ENCODE measurements around the gene CYTH4. TPM values are rescaled to one million over a fixed set of nuclear protein-coding genes. Genes with fewer than 3 reads are reported as not detected.

CYTH4 gene
- total RNA-seq, 2 experiments from 2014 or later: 20.6 to 28.1 TPM

GRCh38 chr22:37281646-37282384, 493 bp upstream of the CYTH4 start:
- H3K4me2 ChIP-seq (ENCODE audit: low read length): peak overlapping the region; percentile 91
- no peaks in the 10 kb centered on the region; the same call in 1 of the 2 replicates for H3K36me3 ChIP-seq (ENCODE audit: insufficient read depth, low read length)
- ChIA-PET CTCF (ENCODE audit: unreplicated experiment) (no interaction called here), POLR2A (interaction anchor here (0.6 kb wide), 1 partner anchor 849 kb away, joined by 3 read pairs; no protein-coding TSS in a partner anchor)
- no peaks in the 10 kb centered on the region for H4K20me1 ChIP-seq (ENCODE audit: insufficient read depth, low read length)
- H3K27ac ChIP-seq (ENCODE audit: low read depth, low read length, poor library complexity, severe bottlenecking): peak overlapping the region; percentile 89
- peaks cover 10% of the 10 kb centered on the region; the same call in 1 of the 2 replicates for H3K79me2 ChIP-seq (ENCODE audit: insufficient read depth, low read depth, low read length)
- no TSS peak for BruUV-seq (replicated peaks)
- intact Hi-C loops (cut with micrococcal nuclease; ENCODE audit: unreplicated experiment): loop anchor here (1.0 kb wide), 1 partner anchor 8 kb away; no protein-coding TSS in a partner anchor
- no peak for DNase-seq (ENCODE audit: low spot score)
- H3K4me1 ChIP-seq (ENCODE audit: insufficient read depth, low read length, poor library complexity, severe bottlenecking): peaks cover 63% of the 10 kb centered on the region
- no peaks in the 10 kb centered on the region for H3K9me2 ChIP-seq (ENCODE audit: insufficient read depth, low read length)
- peak overlapping the region; percentile 80 for H3K4me3 ChIP-seq (ENCODE audit: low read depth, low read length, poor library complexity, severe bottlenecking)
- H3K9me3 ChIP-seq (ENCODE audit: low read length): no peaks in the 10 kb centered on the region
- TF ChIP-seq CTCF (conservative IDR thresholded peaks at IDR 0.05; ENCODE audit: low read length) (no peak), EZH2phosphoT487 (IDR thresholded peaks at IDR 0.05; ENCODE audit: borderline replicate concordance, low read depth, low read length) (no peak)
- H2AFZ ChIP-seq (ENCODE audit: low read length): peak overlapping the region; percentile 74; the same call in 1 of the 2 replicates

- no TSS peak for BruUV-seq (replicated peaks)
- H3K4me3 ChIP-seq (ENCODE audit: low read depth, low read length, poor library complexity, severe bottlenecking): peak overlapping the region; percentile 80
- H3K36me3 ChIP-seq (ENCODE audit: insufficient read depth, low read length): peaks cover 3% of the 10 kb centered on the region; the same call in 1 of the 2 replicates
- DNase-seq (ENCODE audit: low spot score): peak; percentile 56
- TF ChIP-seq CTCF (conservative IDR thresholded peaks at IDR 0.05; ENCODE audit: low read length) (peak; percentile 72), EZH2phosphoT487 (IDR thresholded peaks at IDR 0.05; ENCODE audit: borderline replicate concordance, low read depth, low read length) (no peak)
- peaks cover 56% of the 10 kb centered on the region for H3K4me1 ChIP-seq (ENCODE audit: insufficient read depth, low read length, poor library complexity, severe bottlenecking)
- no peaks in the 10 kb centered on the region for H3K9me3 ChIP-seq (ENCODE audit: low read length)
- peak overlapping the region; percentile 91 for H3K4me2 ChIP-seq (ENCODE audit: low read length)
- intact Hi-C loops (cut with micrococcal nuclease; ENCODE audit: unreplicated experiment): no loop called here
- H3K27ac ChIP-seq (ENCODE audit: low read depth, low read length, poor library complexity, severe bottlenecking): peak overlapping the region; percentile 89
- H3K79me2 ChIP-seq (ENCODE audit: insufficient read depth, low read depth, low read length): peaks cover 10% of the 10 kb centered on the region; the same call in 1 of the 2 replicates
- no peak overlapping the region; the same call in 1 of the 2 replicates for H2AFZ ChIP-seq (ENCODE audit: low read length)
- no peaks in the 10 kb centered on the region for H3K9me2 ChIP-seq (ENCODE audit: insufficient read depth, low read length)
- POLR2A ChIA-PET: interaction anchor here (0.6 to 1.6 kb wide), 6 partner anchors 17 to 207 kb away, joined by 3 to 7 read pairs (median 5); no protein-coding TSS in a partner anchor
- CTCF ChIA-PET (ENCODE audit: unreplicated experiment): no interaction called here
- H4K20me1 ChIP-seq (ENCODE audit: insufficient read depth, low read length): no peaks in the 10 kb centered on the region
Measured at GRCh38 chr22:37283393-37283937, 1.2 kb downstream of the CYTH4 start.

All from OCI-LY7 (cell line).